ENCODE measurements around the gene FCHO2. TPM values are rescaled to one million over a fixed set of nuclear protein-coding genes. Genes with fewer than 3 reads are reported as not detected.
A peak's percentile ranks its signal among the peaks of the same experiment; 100 is the strongest.

Gene FCHO2
- total RNA-seq, 1 experiment from 2014 or later: 5.8 TPM

GRCh38 chr5:73135429-73136054 is 179.7 kb downstream of the FCHO2 start:
- H3K27ac ChIP-seq (ENCODE audit: insufficient read length, low read depth, low read length): no peak overlapping the region
- H2BK12ac ChIP-seq (ENCODE audit: insufficient read length, low read depth, low read length): no peak overlapping the region
- no peak overlapping the region for H2BK20ac ChIP-seq (ENCODE audit: low read depth, low read length, poor library complexity, severe bottlenecking)
- peaks cover 2% of the 10 kb centered on the region; the same call in 1 of the 2 replicates for H3K27me3 Mint-ChIP-seq (ENCODE audit: low read depth)
- peak overlapping the region in 1 of 3 experiments; percentile 17; a peak in 1 of 7 replicates for H3K27ac Mint-ChIP-seq
- no peak overlapping the region; the same call in 1 of the 2 replicates for H3K14ac ChIP-seq (ENCODE audit: insufficient read depth, low read length)
- H3K79me2 ChIP-seq (ENCODE audit: insufficient read depth, low read length): no peaks in the 10 kb centered on the region
- H3K23ac ChIP-seq (ENCODE audit: insufficient read length, low read depth, low read length): no peak overlapping the region
- DNase-seq: peak; percentile 53
- H3K56ac ChIP-seq (ENCODE audit: insufficient read length, low read depth, low read length): no peak overlapping the region
- no peak overlapping the region for H3K4ac ChIP-seq (ENCODE audit: low read depth, low read length)
- no peak overlapping the region for H2AK5ac ChIP-seq (ENCODE audit: insufficient read length, low read length)
- H2BK15ac ChIP-seq (ENCODE audit: low read depth, low read length): no peak overlapping the region
- no peaks in the 10 kb centered on the region for H3K79me1 ChIP-seq (ENCODE audit: insufficient read depth, low read depth, low read length, poor library complexity, severe bottlenecking)
- H4K8ac ChIP-seq (replicated peaks; ENCODE audit: insufficient read length, low read depth, low read length): no peak overlapping the region
- no peak overlapping the region for H4K5ac ChIP-seq (ENCODE audit: insufficient read length, low read depth, low read length)
- no peaks in the 10 kb centered on the region for H3K9me3 ChIP-seq (ENCODE audit: control insufficient read depth, low read depth, low read length)
- TF ChIP-seq, protein P1, sequence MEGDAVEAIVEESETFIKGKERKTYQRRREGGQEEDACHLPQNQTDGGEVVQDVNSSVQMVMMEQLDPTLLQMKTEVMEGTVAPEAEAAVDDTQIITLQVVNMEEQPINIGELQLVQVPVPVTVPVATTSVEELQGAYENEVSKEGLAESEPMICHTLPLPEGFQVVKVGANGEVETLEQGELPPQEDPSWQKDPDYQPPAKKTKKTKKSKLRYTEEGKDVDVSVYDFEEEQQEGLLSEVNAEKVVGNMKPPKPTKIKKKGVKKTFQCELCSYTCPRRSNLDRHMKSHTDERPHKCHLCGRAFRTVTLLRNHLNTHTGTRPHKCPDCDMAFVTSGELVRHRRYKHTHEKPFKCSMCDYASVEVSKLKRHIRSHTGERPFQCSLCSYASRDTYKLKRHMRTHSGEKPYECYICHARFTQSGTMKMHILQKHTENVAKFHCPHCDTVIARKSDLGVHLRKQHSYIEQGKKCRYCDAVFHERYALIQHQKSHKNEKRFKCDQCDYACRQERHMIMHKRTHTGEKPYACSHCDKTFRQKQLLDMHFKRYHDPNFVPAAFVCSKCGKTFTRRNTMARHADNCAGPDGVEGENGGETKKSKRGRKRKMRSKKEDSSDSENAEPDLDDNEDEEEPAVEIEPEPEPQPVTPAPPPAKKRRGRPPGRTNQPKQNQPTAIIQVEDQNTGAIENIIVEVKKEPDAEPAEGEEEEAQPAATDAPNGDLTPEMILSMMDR (conservative IDR thresholded peaks at IDR 0.05): peak; percentile 58
- peaks cover 15 to 22% of the 10 kb centered on the region in 2 experiments for H3K4me1 Mint-ChIP-seq
- H3T11ph ChIP-seq (ENCODE audit: low read length): no peak overlapping the region
- no peaks in the 10 kb centered on the region for H3K27me3 ChIP-seq (ENCODE audit: insufficient read depth, low read length)
- WGBS (ENCODE audit: extremely low coverage, insufficient read length, low lambda C conversion rate): no CpG with 5 or more reads among the region's 6 CpGs
- no peaks in the 10 kb centered on the region for H3K36me3 Mint-ChIP-seq (ENCODE audit: insufficient read depth in 1 of 3, low read depth in 3 of 3)
- H2AFZ ChIP-seq (ENCODE audit: low read length): no peak overlapping the region
- H3K9me3 Mint-ChIP-seq: no peaks in the 10 kb centered on the region
- no peaks in the 10 kb centered on the region for H3K23me2 ChIP-seq (ENCODE audit: insufficient read length, low read depth, low read length, poor library complexity, severe bottlenecking)
- H2BK120ac ChIP-seq (ENCODE audit: low read depth, low read length, poor library complexity, severe bottlenecking): no peak overlapping the region
- H4K20me1 ChIP-seq (ENCODE audit: control insufficient read depth, insufficient read depth, insufficient read length): no peaks in the 10 kb centered on the region
- no peak overlapping the region for H3K18ac ChIP-seq (ENCODE audit: insufficient read length, low read depth, low read length)
- no peak overlapping the region for H2BK5ac ChIP-seq (ENCODE audit: insufficient read length, low read length)
- peaks cover 5% of the 10 kb centered on the region for H3K4me1 ChIP-seq (ENCODE audit: insufficient read depth, low read length)
- H3K4me2 ChIP-seq (ENCODE audit: insufficient read depth, insufficient read length, low read length): no peak overlapping the region
- no peak overlapping the region for H4K91ac ChIP-seq (ENCODE audit: insufficient read length, low read depth, low read length)
- H3K4me3 Mint-ChIP-seq: no peak overlapping the region
- H3K9ac ChIP-seq (ENCODE audit: extremely low read depth, insufficient read length, low read length): no peak overlapping the region
